Keratinocyte (primary cell): ENCODE data around the gene TFPT. TPM values are rescaled to one million over a fixed set of nuclear protein-coding genes. Genes with fewer than 3 reads are reported as not detected.

Experiments
- DNase-seq: peaks from one replicate; pipeline ENCODE4 v3.0.0-alpha.2; 2011; ENCODE audit warnings: low read depth, missing footprints, low spot score
- FAIRE-seq: peaks from 2 replicates; lab custom pipeline; 2011; peaks lifted over from hg19 to GRCh38; lab: Jason Lieb, UNC
- H2AFZ ChIP-seq: 2 replicates; pipeline ENCODE4 v1.6.0; 2012; ENCODE audit warnings: low read length, control low read depth, inconsistent platforms; ENCODE audit not compliant: control insufficient read depth
- H3K27ac ChIP-seq: 2 replicates; pipeline ENCODE4 v1.5.1; 2011; ENCODE audit warnings: low read length; ENCODE audit not compliant: control insufficient read depth, insufficient read depth
- H3K27me3 ChIP-seq: 3 replicates; pipeline ENCODE4 v1.6.0; 2011; ENCODE audit warnings: low read length; ENCODE audit not compliant: control insufficient read depth, insufficient read depth; ENCODE audit errors: extremely low read depth
- H3K36me3 ChIP-seq, 2 experiments: 2 replicates in 1 of 2; 3 replicates in 1 of 2; pipeline ENCODE4 v1.5.1; 2011; ENCODE audit warnings: low read length in 2 of 2, mild to moderate bottlenecking in 1 of 2; ENCODE audit not compliant: control insufficient read depth in 2 of 2, insufficient read depth in 2 of 2; ENCODE audit errors: extremely low read depth in 1 of 2
- H3K4me1 ChIP-seq: 3 replicates; pipeline ENCODE4 v1.5.1; 2011; ENCODE audit warnings: low read length; ENCODE audit not compliant: control insufficient read depth, insufficient read depth; ENCODE audit errors: extremely low read depth
- H3K4me2 ChIP-seq: 3 replicates; pipeline ENCODE4 v1.6.0; 2011; ENCODE audit warnings: low read depth, low read length; ENCODE audit not compliant: control insufficient read depth, insufficient read depth; ENCODE audit errors: extremely low read depth
- H3K4me3 ChIP-seq, 3 experiments: fragments of 200-600 bp in 1 of 3; sonication (generic) in 1 of 3; 2 replicates in 2 of 3; 3 replicates in 1 of 3; pipeline ENCODE4 v1.5.1; 2011 to 2016; ENCODE audit warnings: low read length in 3 of 3, mild to moderate bottlenecking in 3 of 3, control low read depth in 2 of 3, inconsistent platforms in 1 of 3, low read depth in 1 of 3, mixed read lengths in 1 of 3, mixed run types in 1 of 3, moderate library complexity in 1 of 3; ENCODE audit not compliant: control insufficient read depth in 2 of 3, insufficient read depth in 2 of 3; ENCODE audit errors: extremely low read depth in 1 of 3
- H3K79me2 ChIP-seq: 2 replicates; pipeline ENCODE4 v1.6.0; 2012; ENCODE audit warnings: low read length; ENCODE audit not compliant: control insufficient read depth, insufficient read depth
- H3K9ac ChIP-seq: 3 replicates; pipeline ENCODE4 v1.6.0; 2011; ENCODE audit warnings: low read length; ENCODE audit not compliant: control insufficient read depth, insufficient read depth; ENCODE audit errors: extremely low read depth
- H3K9me1 ChIP-seq: 3 replicates; pipeline ENCODE4 v1.6.0; 2011; ENCODE audit warnings: low read length; ENCODE audit not compliant: control insufficient read depth, insufficient read depth; ENCODE audit errors: extremely low read depth
- H3K9me3 ChIP-seq: 2 replicates; pipeline ENCODE4 v1.5.1; 2012; ENCODE audit warnings: low read depth, low read length; ENCODE audit not compliant: control insufficient read depth
- H4K20me1 ChIP-seq: 3 replicates; pipeline ENCODE4 v1.6.0; 2011; ENCODE audit warnings: low read length; ENCODE audit not compliant: control insufficient read depth, insufficient read depth; ENCODE audit errors: extremely low read depth
- EZH2 ChIP-seq: IDR thresholded peaks from one replicate; pipeline ENCODE4 v1.6.1; 2012; ENCODE audit warnings: inconsistent platforms, mild to moderate bottlenecking, low read length, moderate library complexity
- dilution Hi-C: fragments of 300-500 bp; cut with MboI; formaldehyde crosslinking; loops from one replicate; pipeline ENCODE4 v1.7.0; 2020; ENCODE audit warnings: low sequenced_read_pairs; ENCODE audit not compliant: extremely low pct_ligation_motif_present
- polyA plus RNA-seq, 5 experiments: library from polyadenylated mRNA; depleted of rRNA in 3 of 5; stranded (reverse) in 3 of 5; stranded (forward) in 1 of 5; unstranded in 1 of 5; fragments of >200 nt; gene quantifications; 1 replicate in 1 of 5; 2 replicates in 3 of 5; 3 replicates in 1 of 5; pipeline versions ENCODE4 v1.2.1 to v1.2.3, GENCODE V29; 2011 to 2012; ENCODE audit warnings: missing spikeins in 2 of 5, low read depth in 1 of 5, low replicate concordance in 1 of 5
- TF ChIP-seq, protein P1 (sequence below), 3 experiments: IDR thresholded peaks in 1 of 3; conservative IDR thresholded peaks in 1 of 3; optimal IDR thresholded peaks in 1 of 3; 2 replicates in 2 of 3; 3 replicates in 1 of 3; pipeline versions ENCODE3 to v1.5.1; 2011; ENCODE audit warnings: low read length in 3 of 3, mild to moderate bottlenecking in 3 of 3, moderate library complexity in 2 of 3, control low read depth in 1 of 3, inconsistent platforms in 1 of 3; ENCODE audit not compliant: insufficient read depth in 2 of 3; ENCODE audit errors: extremely low read depth in 1 of 3

TFPT gene
- polyA plus RNA-seq, 1 donor (not counting 4 experiments of a cell fraction or from before 2014, with no cell fraction given), result 6.8 TPM

DNA sequence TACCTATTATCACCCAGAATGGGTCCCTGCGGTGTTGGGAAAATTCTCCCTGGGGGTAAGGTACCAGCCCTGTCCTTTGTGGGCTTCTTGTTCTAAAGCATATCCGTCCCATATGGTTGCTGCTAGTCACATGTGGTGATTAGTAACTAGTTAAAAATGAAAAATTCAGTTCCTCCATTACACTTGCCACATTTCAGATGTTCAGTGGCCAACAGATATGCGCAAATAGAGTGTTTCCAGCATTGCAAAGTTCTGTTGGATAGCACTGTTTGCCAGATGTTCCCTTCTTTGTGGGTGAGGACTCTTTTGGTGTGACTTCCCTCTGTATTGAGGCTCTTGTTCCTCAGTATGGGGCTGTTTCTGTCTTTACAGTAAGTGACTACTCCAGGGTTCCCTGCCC is 25.9 kb upstream of the TFPT start:
- Histone ChIP-seq H4K20me1 (peaks cover 12% of the 10 kb centered on the region), H3K79me2 (peaks cover 50% of the 10 kb centered on the region), H3K9me3 (no peaks in the 10 kb centered on the region), H3K9me1 (no peaks in the 10 kb centered on the region), H3K27me3 (no peaks in the 10 kb centered on the region), H3K4me3 (no peak overlapping the region), H3K4me2 (no peak overlapping the region), H2AFZ (no peak overlapping the region), H3K36me3 (peaks cover 40 to 42% of the 10 kb centered on the region in 2 experiments), H3K4me1 (peaks cover 5% of the 10 kb centered on the region), H3K9ac (no peak overlapping the region), H3K27ac (no peak overlapping the region)
- TF ChIP-seq, protein P1, sequence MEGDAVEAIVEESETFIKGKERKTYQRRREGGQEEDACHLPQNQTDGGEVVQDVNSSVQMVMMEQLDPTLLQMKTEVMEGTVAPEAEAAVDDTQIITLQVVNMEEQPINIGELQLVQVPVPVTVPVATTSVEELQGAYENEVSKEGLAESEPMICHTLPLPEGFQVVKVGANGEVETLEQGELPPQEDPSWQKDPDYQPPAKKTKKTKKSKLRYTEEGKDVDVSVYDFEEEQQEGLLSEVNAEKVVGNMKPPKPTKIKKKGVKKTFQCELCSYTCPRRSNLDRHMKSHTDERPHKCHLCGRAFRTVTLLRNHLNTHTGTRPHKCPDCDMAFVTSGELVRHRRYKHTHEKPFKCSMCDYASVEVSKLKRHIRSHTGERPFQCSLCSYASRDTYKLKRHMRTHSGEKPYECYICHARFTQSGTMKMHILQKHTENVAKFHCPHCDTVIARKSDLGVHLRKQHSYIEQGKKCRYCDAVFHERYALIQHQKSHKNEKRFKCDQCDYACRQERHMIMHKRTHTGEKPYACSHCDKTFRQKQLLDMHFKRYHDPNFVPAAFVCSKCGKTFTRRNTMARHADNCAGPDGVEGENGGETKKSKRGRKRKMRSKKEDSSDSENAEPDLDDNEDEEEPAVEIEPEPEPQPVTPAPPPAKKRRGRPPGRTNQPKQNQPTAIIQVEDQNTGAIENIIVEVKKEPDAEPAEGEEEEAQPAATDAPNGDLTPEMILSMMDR (optimal IDR thresholded peaks at IDR 0.05 in 1 of 3, IDR thresholded peaks at IDR 0.05 in 1 of 3, conservative IDR thresholded peaks at IDR 0.05 in 1 of 3; ENCODE audit: extremely low read depth in 1 of 3, insufficient read depth in 2 of 3, low read length in 3 of 3), result no peak
- no peak for TF ChIP-seq EZH2
- no peak for DNase-seq
- no peak for FAIRE-seq
- dilution Hi-C loops, result no loop called here

- TF ChIP-seq, protein P1 (optimal IDR thresholded peaks at IDR 0.05 in 1 of 3, IDR thresholded peaks at IDR 0.05 in 1 of 3, conservative IDR thresholded peaks at IDR 0.05 in 1 of 3; ENCODE audit: extremely low read depth in 1 of 3, insufficient read depth in 2 of 3, low read length in 3 of 3), result no peak
- no peak for TF ChIP-seq EZH2
- dilution Hi-C loops, result no loop called here
- H3K9me1 ChIP-seq, result no peaks in the 10 kb centered on the region
- H3K4me1 ChIP-seq, result peaks cover 21% of the 10 kb centered on the region
- H3K9ac ChIP-seq, result peak overlapping the region; percentile 86
- H3K4me3 ChIP-seq, result peak overlapping the region; percentile 75 to 86 (median 83)
- no peak for FAIRE-seq
- no peak for DNase-seq
- H3K4me2 ChIP-seq, result peak overlapping the region; percentile 87
- peaks cover 12% of the 10 kb centered on the region for H4K20me1 ChIP-seq
- H3K27ac ChIP-seq, result peak overlapping the region; percentile 24
- no peak overlapping the region for H2AFZ ChIP-seq
- no peaks in the 10 kb centered on the region for H3K27me3 ChIP-seq
- peaks cover 17 to 23% of the 10 kb centered on the region in 2 experiments for H3K36me3 ChIP-seq
- H3K79me2 ChIP-seq, result peaks cover 50% of the 10 kb centered on the region
- no peaks in the 10 kb centered on the region for H3K9me3 ChIP-seq
These were observed 23.2 kb upstream of the TFPT start for GRCh38 chr19:54138489-54139256.
